ENCODE measurements around the gene SERGEF.

The SERGEF gene

DNA sequence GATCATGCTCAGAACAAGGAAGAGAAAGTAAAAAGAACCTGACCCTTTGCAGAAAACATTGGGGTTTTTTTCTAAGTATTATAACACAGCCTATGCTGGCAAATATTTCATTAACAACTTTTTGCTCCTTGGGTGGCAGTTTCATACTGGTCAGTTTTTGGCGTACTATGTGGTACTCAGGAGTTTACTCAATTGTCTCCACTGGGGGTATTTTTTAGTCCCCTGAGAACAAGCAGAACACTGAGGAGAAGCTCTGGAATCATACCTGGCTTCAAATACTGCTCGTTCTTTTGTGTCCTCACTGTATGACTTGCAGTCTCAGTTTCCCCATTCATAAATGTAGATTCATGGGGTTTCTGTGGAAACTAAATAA is 90.4 kb downstream of the SERGEF start:
- TF ChIP-seq GATA2 (IDR thresholded peaks at IDR 0.05; ENCODE audit: low read depth, low read length), result no peak
- TF ChIP-seq GATA3 (IDR thresholded peaks at IDR 0.05; ENCODE audit: low read depth, low read length), result no peak

GRCh38 chr11:17921659-17922415 is 91.0 kb downstream of the SERGEF start:
- TF ChIP-seq GATA3 (IDR thresholded peaks at IDR 0.05; ENCODE audit: low read depth, low read length) (no peak), GATA2 (IDR thresholded peaks at IDR 0.05; ENCODE audit: low read depth, low read length) (no peak)

DNA sequence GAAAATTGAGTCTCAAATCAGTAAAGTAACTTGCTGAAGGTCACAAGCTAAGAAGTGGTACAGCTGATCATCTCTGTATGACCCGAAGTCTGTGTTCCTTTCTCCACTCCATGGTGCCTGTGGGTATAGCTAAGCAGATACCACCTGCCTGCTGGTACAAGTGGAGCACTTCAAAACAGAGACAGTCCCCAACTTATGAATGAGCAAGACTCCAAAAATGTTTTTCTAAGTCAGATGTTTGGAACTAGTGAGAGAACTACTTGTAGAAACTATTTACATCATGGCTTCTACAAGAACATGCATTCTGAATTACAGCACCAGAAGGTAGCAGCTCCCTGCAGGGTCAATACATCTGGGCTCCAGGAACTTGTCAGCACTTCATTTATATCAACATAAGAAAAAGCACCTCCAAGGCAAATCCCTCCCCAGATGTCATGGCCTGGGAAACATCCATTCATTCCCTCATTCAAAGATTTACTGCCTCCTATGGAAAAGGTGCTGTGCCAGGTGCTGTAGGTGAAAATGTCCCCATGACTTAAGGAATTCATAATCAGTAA is 94.7 kb downstream of the SERGEF start:
- TF ChIP-seq GATA3 (IDR thresholded peaks at IDR 0.05; ENCODE audit: low read depth, low read length) (no peak), GATA2 (IDR thresholded peaks at IDR 0.05; ENCODE audit: low read depth, low read length) (no peak)

- TF ChIP-seq GATA3 (IDR thresholded peaks at IDR 0.05; ENCODE audit: low read depth, low read length), result no peak
- TF ChIP-seq GATA2 (IDR thresholded peaks at IDR 0.05; ENCODE audit: low read depth, low read length), result no peak
Measured at GRCh38 chr11:17917556-17917955, 95.3 kb downstream of the SERGEF start.

DNA sequence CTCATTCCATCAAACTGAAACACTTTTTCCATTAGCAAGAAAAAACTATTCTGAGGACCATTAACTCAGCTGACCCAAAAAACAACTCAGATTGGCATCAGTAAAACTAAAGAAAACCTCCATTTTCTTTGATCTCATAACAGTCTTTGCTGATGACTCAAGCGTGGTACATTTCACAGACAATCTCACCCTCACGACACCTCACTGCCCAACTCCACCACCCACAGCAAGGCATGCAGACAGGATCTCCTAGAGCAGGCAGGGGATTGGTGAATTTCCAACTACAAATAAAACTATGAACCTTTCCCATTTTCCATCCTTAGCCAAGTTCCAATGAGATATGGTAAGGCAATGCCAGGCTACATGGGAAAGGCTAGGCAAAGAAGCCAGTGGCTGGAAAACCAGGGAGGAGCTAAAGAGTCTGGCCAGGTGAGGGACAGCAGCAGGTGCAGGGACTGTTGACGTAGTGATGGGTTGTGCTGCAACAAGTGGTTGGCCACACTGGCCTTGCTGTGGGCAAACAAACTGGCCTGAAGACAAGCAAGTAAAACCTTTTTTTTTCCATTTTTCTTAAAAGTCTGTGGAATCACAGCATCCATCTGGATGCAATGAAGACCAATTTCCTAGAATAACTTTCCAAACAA is 97.2 kb downstream of the SERGEF start:
- TF ChIP-seq GATA3 (IDR thresholded peaks at IDR 0.05; ENCODE audit: low read depth, low read length), result no peak
- no peak for TF ChIP-seq GATA2 (IDR thresholded peaks at IDR 0.05; ENCODE audit: low read depth, low read length)

- TF ChIP-seq GATA3 (IDR thresholded peaks at IDR 0.05; ENCODE audit: low read depth, low read length), result no peak
- TF ChIP-seq GATA2 (IDR thresholded peaks at IDR 0.05; ENCODE audit: low read depth, low read length), result no peak
Measured at GRCh38 chr11:17914957-17915356, 97.9 kb downstream of the SERGEF start.

DNA sequence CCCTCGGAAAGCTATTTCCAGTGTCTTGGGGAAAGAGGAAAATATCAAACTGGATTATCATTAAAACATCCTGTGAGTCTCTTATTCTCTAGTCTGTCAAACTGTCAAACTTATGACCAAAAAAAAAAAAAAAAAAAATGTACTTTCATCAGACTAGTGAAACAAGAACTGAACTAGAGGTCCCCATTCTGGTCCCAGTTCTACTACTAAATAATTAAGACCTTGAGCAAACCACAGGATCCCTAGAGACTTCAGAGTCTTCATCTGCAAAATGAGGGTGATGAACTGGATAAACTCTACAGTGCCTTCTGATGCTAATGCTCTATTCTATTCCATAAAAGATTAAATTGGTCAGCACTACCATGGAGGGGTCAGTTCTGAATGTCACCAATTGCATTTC is 105.8 kb downstream of the SERGEF start:
- no peak for TF ChIP-seq GATA2 (IDR thresholded peaks at IDR 0.05; ENCODE audit: low read depth, low read length)
- no peak for TF ChIP-seq GATA3 (IDR thresholded peaks at IDR 0.05; ENCODE audit: low read depth, low read length)

DNA sequence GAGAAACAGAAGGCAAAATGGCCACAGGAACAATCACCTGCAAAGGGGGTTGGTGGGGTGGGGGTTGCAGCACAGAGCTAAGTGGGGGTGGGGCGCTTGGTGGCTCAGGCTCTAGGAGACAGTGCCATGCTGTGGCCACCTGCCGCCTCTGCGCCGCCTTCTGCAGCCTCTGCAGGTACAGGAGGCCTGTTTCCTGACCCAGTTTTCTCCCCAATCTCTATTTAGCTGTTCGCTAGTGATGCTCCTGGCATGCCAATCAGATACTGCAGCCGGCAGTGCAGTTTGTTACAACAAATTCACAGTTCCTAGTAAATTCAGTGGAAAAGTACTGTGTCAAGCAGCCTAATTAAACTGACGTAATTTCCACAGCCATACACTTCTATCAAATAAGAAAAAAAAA is 106.4 kb downstream of the SERGEF start:
- TF ChIP-seq GATA2 (IDR thresholded peaks at IDR 0.05; ENCODE audit: low read depth, low read length) (peak; percentile 49; the same call in 1 of the 2 replicates), GATA3 (IDR thresholded peaks at IDR 0.05; ENCODE audit: low read depth, low read length) (no peak)

- TF ChIP-seq GATA2 (IDR thresholded peaks at IDR 0.05; ENCODE audit: low read depth, low read length) (no peak), GATA3 (IDR thresholded peaks at IDR 0.05; ENCODE audit: low read depth, low read length) (no peak)
Measured at GRCh38 chr11:17905477-17905876, 107.4 kb downstream of the SERGEF start.

DNA sequence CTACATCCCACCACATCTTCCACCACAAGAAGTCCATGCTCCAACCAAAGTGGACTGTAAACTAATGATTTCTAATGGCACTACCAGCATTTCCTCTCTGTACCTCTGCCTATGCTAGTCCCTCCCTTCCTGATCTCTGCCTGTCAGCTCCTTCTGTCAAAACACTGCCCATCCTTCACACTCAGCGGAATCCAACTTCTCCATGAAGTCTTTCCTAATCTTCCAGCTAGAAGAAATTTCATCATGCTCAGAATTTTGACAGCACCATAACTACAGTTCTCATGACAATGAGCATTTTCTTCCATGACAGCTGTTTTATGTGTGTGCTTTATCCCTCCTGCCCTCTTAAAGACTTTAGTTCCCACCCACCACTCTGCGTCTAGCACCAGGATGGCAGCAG is 111.4 kb downstream of the SERGEF start:
- TF ChIP-seq GATA3 (IDR thresholded peaks at IDR 0.05; ENCODE audit: low read depth, low read length) (no peak), GATA2 (IDR thresholded peaks at IDR 0.05; ENCODE audit: low read depth, low read length) (no peak)

- no peak for TF ChIP-seq GATA2 (IDR thresholded peaks at IDR 0.05; ENCODE audit: low read depth, low read length)
- no peak for TF ChIP-seq GATA3 (IDR thresholded peaks at IDR 0.05; ENCODE audit: low read depth, low read length)
Measured at GRCh38 chr11:17898782-17899181, 114.1 kb downstream of the SERGEF start.

DNA sequence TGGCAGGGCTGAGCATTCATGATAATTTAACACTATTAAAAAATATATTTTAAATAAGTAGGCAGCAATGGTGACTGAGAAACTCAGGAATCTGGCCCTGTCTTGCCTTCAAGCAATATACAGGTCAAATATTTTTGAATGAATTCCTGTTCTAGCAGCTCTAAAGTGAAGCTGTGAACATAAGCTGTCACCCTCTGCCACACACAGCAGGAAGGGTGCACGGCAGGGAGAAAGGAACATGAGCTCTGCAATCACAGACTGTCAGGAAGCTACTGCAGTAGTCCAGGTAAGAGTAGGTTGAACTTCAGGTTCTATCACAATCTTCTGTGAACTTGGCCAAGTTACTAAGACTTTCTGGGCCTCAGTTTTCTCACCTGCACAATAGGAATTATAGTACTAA is 114.8 kb downstream of the SERGEF start:
- no peak for TF ChIP-seq GATA2 (IDR thresholded peaks at IDR 0.05; ENCODE audit: low read depth, low read length)
- no peak for TF ChIP-seq GATA3 (IDR thresholded peaks at IDR 0.05; ENCODE audit: low read depth, low read length)

DNA sequence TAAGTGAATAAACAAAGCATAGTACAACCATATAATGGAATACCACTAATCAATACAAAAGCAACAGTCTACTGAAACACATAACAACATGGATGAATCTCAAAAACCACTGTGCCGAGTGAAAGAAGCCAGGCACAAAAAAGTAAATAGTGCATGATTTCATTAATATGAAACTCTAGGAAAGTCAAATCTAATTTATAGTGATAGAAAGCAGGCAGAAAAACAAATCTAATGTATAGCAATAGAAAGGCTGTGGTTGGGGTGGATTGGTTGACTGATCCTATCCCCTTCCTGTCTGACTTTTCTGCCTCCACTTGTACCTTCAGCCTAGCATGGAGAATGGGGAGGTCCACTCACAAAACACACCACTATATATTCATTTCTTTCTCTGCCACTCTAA is 115.4 kb downstream of the SERGEF start:
- no peak for TF ChIP-seq GATA3 (IDR thresholded peaks at IDR 0.05; ENCODE audit: low read depth, low read length)
- no peak for TF ChIP-seq GATA2 (IDR thresholded peaks at IDR 0.05; ENCODE audit: low read depth, low read length)

- peak; percentile 71 for TF ChIP-seq GATA2 (IDR thresholded peaks at IDR 0.05; ENCODE audit: low read depth, low read length)
- no peak for TF ChIP-seq GATA3 (IDR thresholded peaks at IDR 0.05; ENCODE audit: low read depth, low read length)
Measured at GRCh38 chr11:17894929-17895658, 117.8 kb downstream of the SERGEF start.

All from SH-SY5Y (cell line).